NT2/D1 (cell line): ENCODE results near the gene PDSS2.

ENCODE experiments used
- DNase-seq: peaks from one replicate; pipeline ENCODE4 v3.0.0-alpha.2; 2011; ENCODE audit warnings: low read depth, low spot score
- H3K27me3 ChIP-seq: 2 replicates; pipeline ENCODE4 v1.6.0; 2011; ENCODE audit warnings: mild to moderate bottlenecking; ENCODE audit not compliant: insufficient read length, insufficient read depth
- H3K36me3 ChIP-seq: 2 replicates; pipeline ENCODE4 v1.6.1; 2011; ENCODE audit warnings: mild to moderate bottlenecking, low read length, mixed read lengths; ENCODE audit not compliant: insufficient read depth, insufficient read length
- H3K4me1 ChIP-seq: 2 replicates; pipeline ENCODE4 v1.5.1; 2011; ENCODE audit not compliant: insufficient read depth, insufficient read length
- H3K4me3 ChIP-seq: 2 replicates; pipeline ENCODE4 v1.5.1; 2011; ENCODE audit warnings: low read depth; ENCODE audit not compliant: insufficient read length
- H3K9ac ChIP-seq: 2 replicates; pipeline ENCODE4 v1.6.0; 2011; ENCODE audit warnings: low read depth; ENCODE audit not compliant: insufficient read length
- H3K9me3 ChIP-seq: 2 replicates; pipeline ENCODE4 v1.5.1; 2011; ENCODE audit warnings: mild to moderate bottlenecking, low read length; ENCODE audit not compliant: insufficient read depth
- SUZ12 ChIP-seq: IDR thresholded peaks from 2 replicates; pipeline ENCODE4 v1.6.1; 2011; ENCODE audit not compliant: insufficient read length, insufficient read depth; ENCODE audit errors: extremely low read depth
- YY1 ChIP-seq: IDR thresholded peaks from 2 replicates; pipeline ENCODE4 v1.6.1; 2011; ENCODE audit not compliant: insufficient read length, insufficient read depth
- ZNF274 ChIP-seq: IDR thresholded peaks from 2 replicates; pipeline ENCODE4 v1.6.1; 2011; ENCODE audit warnings: mild to moderate bottlenecking, low read depth, low read length

PDSS2 gene

DNA sequence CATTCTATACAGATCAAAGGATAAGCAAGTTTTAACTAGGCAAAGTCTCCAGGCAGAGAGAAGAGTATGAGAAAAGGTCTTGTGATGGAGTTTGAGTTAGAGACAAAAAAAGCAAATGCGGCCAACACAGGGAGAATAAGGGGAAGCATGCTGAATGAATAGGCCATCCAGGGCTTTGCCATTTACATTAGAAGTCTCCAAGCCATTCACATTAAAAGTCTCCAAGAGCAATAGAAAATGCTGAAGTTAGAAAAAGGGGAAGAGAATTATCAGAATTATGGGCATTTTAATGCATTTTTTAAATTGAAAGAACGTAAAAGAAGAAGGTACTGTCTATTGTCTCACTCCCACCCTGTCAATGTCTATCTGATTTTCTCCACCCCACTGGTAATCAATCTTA lies 49.4 kb downstream of the PDSS2 start:
- no peak overlapping the region for H3K9ac ChIP-seq
- no peak for TF ChIP-seq YY1
- TF ChIP-seq SUZ12 = no peak
- no peak for TF ChIP-seq ZNF274

DNA sequence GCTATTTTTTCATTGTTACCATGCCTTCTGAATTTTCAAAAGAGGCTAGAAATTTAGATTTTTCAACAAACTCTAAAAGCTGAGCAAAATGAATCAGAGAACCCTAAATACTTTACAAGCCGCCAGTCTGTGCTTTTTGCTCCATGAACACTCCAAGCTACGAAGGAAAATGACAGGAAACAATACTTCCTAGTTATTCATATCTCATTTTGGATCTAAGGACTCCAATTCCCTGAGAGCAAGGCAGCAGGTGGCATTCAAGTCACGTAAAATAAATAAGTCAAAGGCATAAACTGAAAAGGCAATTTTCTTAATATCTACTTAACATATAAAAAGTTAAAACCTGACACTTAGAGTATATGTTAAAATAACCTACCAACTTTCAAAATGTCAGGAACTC lies 50.6 kb downstream of the PDSS2 start:
- Histone ChIP-seq H3K27me3 (no peaks in the 10 kb centered on the region), H3K9ac (no peak overlapping the region), H3K4me1 (no peaks in the 10 kb centered on the region), H3K36me3 (no peaks in the 10 kb centered on the region), H3K4me3 (no peak overlapping the region), H3K9me3 (peaks cover 7% of the 10 kb centered on the region; the same call in 1 of the 2 replicates)
- DNase-seq = no peak
- no peak for TF ChIP-seq ZNF274
- TF ChIP-seq YY1 = no peak
- no peak for TF ChIP-seq SUZ12

More for the DNA sequence above, 49.4 kb downstream of the PDSS2 start:
- H3K4me1 ChIP-seq = no peaks in the 10 kb centered on the region
- no peak overlapping the region for H3K4me3 ChIP-seq
- H3K36me3 ChIP-seq = no peaks in the 10 kb centered on the region
- H3K27me3 ChIP-seq = no peaks in the 10 kb centered on the region
- H3K9me3 ChIP-seq = peaks cover 1% of the 10 kb centered on the region; the same call in 1 of the 2 replicates
- DNase-seq = peak; percentile 5

DNA sequence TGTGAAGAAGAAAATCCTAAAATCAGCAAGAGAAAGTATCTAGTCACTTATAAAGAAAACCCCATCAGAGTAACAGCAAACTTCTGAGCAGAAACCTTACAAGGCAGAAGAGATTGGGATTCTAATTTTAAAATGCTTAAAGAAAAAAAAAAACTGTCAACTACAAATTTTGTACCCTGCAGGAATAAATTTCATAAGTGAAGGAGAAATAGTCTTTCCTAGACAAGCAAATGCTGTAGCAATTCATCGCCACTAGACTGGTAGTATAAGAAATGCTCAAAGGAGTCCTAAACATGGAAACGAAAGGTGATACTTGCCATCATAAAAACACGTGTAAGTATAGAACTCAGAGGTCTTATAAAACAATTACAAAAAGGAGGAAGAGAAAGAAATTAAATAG lies 54.4 kb downstream of the PDSS2 start:
- TF ChIP-seq ZNF274 (no peak), SUZ12 (no peak), YY1 (no peak)
- Histone ChIP-seq H3K27me3 (no peaks in the 10 kb centered on the region), H3K36me3 (no peaks in the 10 kb centered on the region), H3K4me3 (no peak overlapping the region), H3K4me1 (no peaks in the 10 kb centered on the region), H3K9me3 (peaks cover 7% of the 10 kb centered on the region; the same call in 1 of the 2 replicates), H3K9ac (no peak overlapping the region)
- no peak for DNase-seq

DNA sequence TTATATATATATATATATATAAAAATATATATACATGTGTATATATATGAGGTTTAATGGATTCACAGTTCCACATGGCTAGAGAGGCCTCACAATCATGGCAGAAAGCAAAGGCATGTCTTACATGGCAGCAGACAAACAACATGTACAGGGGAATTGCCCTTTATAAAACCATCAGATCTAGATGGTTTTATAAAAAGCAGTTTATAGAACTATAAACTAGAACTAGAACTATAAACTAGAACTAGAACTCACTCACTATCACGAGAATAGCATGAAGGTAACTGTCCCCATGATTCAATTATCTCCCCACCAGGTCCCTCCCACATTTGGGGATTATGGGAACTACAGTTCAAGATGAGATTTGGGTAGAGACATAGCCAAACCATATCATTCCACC lies 56.8 kb downstream of the PDSS2 start:
- Histone ChIP-seq H3K9me3 (peaks cover 7% of the 10 kb centered on the region; the same call in 1 of the 2 replicates), H3K4me3 (no peak overlapping the region), H3K9ac (no peak overlapping the region), H3K4me1 (no peaks in the 10 kb centered on the region), H3K27me3 (no peaks in the 10 kb centered on the region), H3K36me3 (no peaks in the 10 kb centered on the region)
- TF ChIP-seq YY1 (no peak), ZNF274 (no peak), SUZ12 (no peak)
- no peak for DNase-seq

DNA sequence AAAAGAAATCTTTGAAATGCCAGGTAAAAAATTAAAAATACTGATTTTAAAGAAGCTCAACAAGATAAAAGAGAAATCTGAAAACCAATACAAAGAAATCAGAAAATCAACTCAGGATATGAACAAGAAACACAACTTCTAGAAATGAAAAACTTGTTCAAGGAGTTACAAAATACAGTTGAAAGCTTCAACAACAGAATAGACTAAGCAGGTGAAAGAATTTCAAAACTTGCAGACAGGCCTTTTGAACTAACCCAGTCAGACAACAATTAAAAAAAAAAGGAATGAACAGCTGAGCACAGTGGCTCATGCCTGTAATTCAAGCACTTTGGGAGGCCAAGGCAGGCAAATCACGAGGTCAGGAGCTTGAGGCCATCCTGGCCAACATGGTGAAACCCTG lies 57.8 kb downstream of the PDSS2 start:
- no peak overlapping the region for H3K4me3 ChIP-seq
- H3K9ac ChIP-seq = no peak overlapping the region
- H3K36me3 ChIP-seq = no peaks in the 10 kb centered on the region
- H3K27me3 ChIP-seq = no peaks in the 10 kb centered on the region
- DNase-seq = no peak
- no peaks in the 10 kb centered on the region for H3K4me1 ChIP-seq
- no peak for TF ChIP-seq ZNF274
- TF ChIP-seq SUZ12 = no peak
- TF ChIP-seq YY1 = no peak
- peaks cover 7% of the 10 kb centered on the region; the same call in 1 of the 2 replicates for H3K9me3 ChIP-seq

DNA sequence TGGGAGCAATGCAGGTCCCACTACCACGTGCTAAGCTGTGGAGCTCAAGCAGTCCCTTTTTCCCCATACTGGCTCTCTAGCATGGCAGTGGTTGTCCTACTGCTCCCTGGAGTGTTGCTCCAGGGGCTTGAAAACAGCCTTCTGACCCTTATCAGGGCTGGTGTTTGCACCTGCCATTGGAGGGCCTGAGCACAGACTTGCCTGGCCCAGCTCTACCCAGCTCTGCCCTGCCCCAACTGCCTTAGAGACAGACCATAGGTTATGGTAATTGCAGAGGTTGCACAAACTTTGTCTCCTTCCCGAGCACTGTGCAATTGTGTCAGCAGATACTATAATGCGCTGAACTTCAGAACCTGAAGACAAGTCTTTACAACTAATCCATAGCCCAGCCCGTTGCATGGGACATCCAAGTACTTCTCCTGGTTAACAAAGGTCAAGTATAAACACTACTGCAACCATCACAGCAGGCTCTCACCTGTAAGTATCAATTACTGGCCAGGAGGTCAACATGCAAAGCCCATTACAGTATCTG lies 58.7 kb downstream of the PDSS2 start:
- Histone ChIP-seq H3K4me3 (no peak overlapping the region), H3K4me1 (no peaks in the 10 kb centered on the region), H3K36me3 (no peaks in the 10 kb centered on the region), H3K9me3 (peaks cover 7% of the 10 kb centered on the region; the same call in 1 of the 2 replicates), H3K9ac (no peak overlapping the region), H3K27me3 (no peaks in the 10 kb centered on the region)
- no peak for TF ChIP-seq YY1
- no peak for TF ChIP-seq ZNF274
- no peak for TF ChIP-seq SUZ12
- DNase-seq = no peak

DNA sequence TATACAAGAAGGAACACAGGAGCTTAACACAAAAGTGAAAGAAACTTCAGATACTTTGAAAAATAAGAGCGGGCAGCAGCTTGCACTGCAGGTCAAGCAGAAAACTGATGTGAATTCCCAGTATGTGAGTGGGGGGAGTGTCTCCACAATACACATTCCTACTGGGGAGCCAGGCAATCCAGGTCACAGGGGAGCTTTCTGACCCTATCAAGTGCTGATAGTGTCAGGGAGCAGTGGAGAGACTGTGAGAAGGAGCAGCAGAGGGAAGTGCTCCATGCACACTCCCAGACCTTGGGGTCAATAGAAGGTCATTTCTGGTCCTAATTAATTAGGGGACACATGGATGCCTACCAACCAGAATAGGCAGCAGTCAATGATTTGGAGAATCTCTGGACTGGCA lies 59.4 kb downstream of the PDSS2 start:
- Histone ChIP-seq H3K4me1 (no peaks in the 10 kb centered on the region), H3K4me3 (no peak overlapping the region), H3K36me3 (no peaks in the 10 kb centered on the region), H3K27me3 (no peaks in the 10 kb centered on the region), H3K9me3 (peaks cover 5% of the 10 kb centered on the region; the same call in 1 of the 2 replicates), H3K9ac (no peak overlapping the region)
- no peak for DNase-seq
- TF ChIP-seq SUZ12 = no peak
